HG03280 (cell line): ENCODE measurements around the gene SLC22A3.

Experiments
- ATAC-seq: cut with Tn5 transposase; IDR thresholded peaks from one replicate; pipeline ENCODE4 v1.9.1; 2021; ENCODE audit warnings: mild to moderate bottlenecking, moderate library complexity; ENCODE audit not compliant: unreplicated experiment

The SLC22A3 gene

GRCh38 chr6:160400446-160400845 lies 52.3 kb downstream of the SLC22A3 start:
- ATAC-seq = no peak

GRCh38 chr6:160408528-160408927 lies 60.4 kb downstream of the SLC22A3 start:
- ATAC-seq = no peak

- ATAC-seq = no peak
Measured at GRCh38 chr6:160412993-160413392, 64.8 kb downstream of the SLC22A3 start.

- no peak for ATAC-seq
Measured at GRCh38 chr6:160417146-160417545, 69.0 kb downstream of the SLC22A3 start.

GRCh38 chr6:160417550-160417949 lies 69.4 kb downstream of the SLC22A3 start:
- ATAC-seq = no peak

- no peak for ATAC-seq
Measured at GRCh38 chr6:160418370-160418769, 70.2 kb downstream of the SLC22A3 start.

GRCh38 chr6:160419488-160419887 lies 71.3 kb downstream of the SLC22A3 start:
- no peak for ATAC-seq

GRCh38 chr6:160420253-160420968 lies 72.2 kb downstream of the SLC22A3 start:
- no peak for ATAC-seq

GRCh38 chr6:160420969-160421556 lies 72.9 kb downstream of the SLC22A3 start:
- ATAC-seq = no peak

- no peak for ATAC-seq
Measured at GRCh38 chr6:160421854-160422253, 73.7 kb downstream of the SLC22A3 start.

GRCh38 chr6:160424256-160424655 lies 76.1 kb downstream of the SLC22A3 start:
- ATAC-seq = no peak

GRCh38 chr6:160426136-160426535 lies 78.0 kb downstream of the SLC22A3 start:
- no peak for ATAC-seq

GRCh38 chr6:160427312-160428068 lies 79.3 kb downstream of the SLC22A3 start:
- ATAC-seq = no peak

GRCh38 chr6:160428069-160428430 lies 79.9 kb downstream of the SLC22A3 start:
- no peak for ATAC-seq

- ATAC-seq = no peak
Measured at GRCh38 chr6:160428818-160429619, 80.8 kb downstream of the SLC22A3 start.

GRCh38 chr6:160429620-160429895 lies 81.4 kb downstream of the SLC22A3 start:
- no peak for ATAC-seq

GRCh38 chr6:160430203-160430602 lies 82.0 kb downstream of the SLC22A3 start:
- ATAC-seq = no peak

GRCh38 chr6:160430751-160431150 lies 82.6 kb downstream of the SLC22A3 start:
- no peak for ATAC-seq

- no peak for ATAC-seq
Measured at GRCh38 chr6:160431226-160431625, 83.0 kb downstream of the SLC22A3 start.

GRCh38 chr6:160431791-160432404 lies 83.7 kb downstream of the SLC22A3 start:
- no peak for ATAC-seq

- ATAC-seq = no peak
Measured at GRCh38 chr6:160435935-160436334, 87.8 kb downstream of the SLC22A3 start.
